ENCODE measurements around the gene SLC24A3.

Gene SLC24A3

GRCh38 chr20:19498756-19499155, 286.3 kb downstream of the SLC24A3 start:
- POLR2A ChIA-PET = no interaction called here
- CTCF ChIA-PET = no interaction called here
- no peak for TF ChIP-seq BHLHE40 (IDR thresholded peaks at IDR 0.05; ENCODE audit: borderline replicate concordance)
- no peak for TF ChIP-seq SUZ12 (IDR thresholded peaks at IDR 0.05)
- no peak for TF ChIP-seq LEF1 (IDR thresholded peaks at IDR 0.05; ENCODE audit: borderline replicate concordance)
- no peak for TF ChIP-seq ARNT (IDR thresholded peaks at IDR 0.05)
- TF ChIP-seq FOXM1 (IDR thresholded peaks at IDR 0.05; ENCODE audit: borderline replicate concordance) = no peak
- TF ChIP-seq ELF4 (IDR thresholded peaks at IDR 0.05) = no peak
- no peak for TF ChIP-seq TARDBP (IDR thresholded peaks at IDR 0.05)
- TF ChIP-seq CTBP1 (IDR thresholded peaks at IDR 0.05; ENCODE audit: borderline replicate concordance) = no peak
- TF ChIP-seq L3MBTL2 (conservative IDR thresholded peaks at IDR 0.05) = no peak
- no peak for TF ChIP-seq ZNF384 (IDR thresholded peaks at IDR 0.05)
- TF ChIP-seq NFRKB (IDR thresholded peaks at IDR 0.05) = no peak
- no peak for TF ChIP-seq FOXK2 (IDR thresholded peaks at IDR 0.05)
- TF ChIP-seq FOXA1 (IDR thresholded peaks at IDR 0.05) = no peak
- no peak for TF ChIP-seq HDGF (IDR thresholded peaks at IDR 0.05; ENCODE audit: borderline replicate concordance)
- no peak for TF ChIP-seq SP1 (IDR thresholded peaks at IDR 0.05)
- TF ChIP-seq, protein P1, sequence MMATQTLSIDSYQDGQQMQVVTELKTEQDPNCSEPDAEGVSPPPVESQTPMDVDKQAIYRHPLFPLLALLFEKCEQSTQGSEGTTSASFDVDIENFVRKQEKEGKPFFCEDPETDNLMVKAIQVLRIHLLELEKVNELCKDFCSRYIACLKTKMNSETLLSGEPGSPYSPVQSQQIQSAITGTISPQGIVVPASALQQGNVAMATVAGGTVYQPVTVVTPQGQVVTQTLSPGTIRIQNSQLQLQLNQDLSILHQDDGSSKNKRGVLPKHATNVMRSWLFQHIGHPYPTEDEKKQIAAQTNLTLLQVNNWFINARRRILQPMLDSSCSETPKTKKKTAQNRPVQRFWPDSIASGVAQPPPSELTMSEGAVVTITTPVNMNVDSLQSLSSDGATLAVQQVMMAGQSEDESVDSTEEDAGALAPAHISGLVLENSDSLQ (IDR thresholded peaks at IDR 0.05) = no peak
- DNase-seq (ENCODE audit: extremely low spot score) = no peak

- CTCF ChIA-PET = no interaction called here
- TF ChIP-seq LEF1 (IDR thresholded peaks at IDR 0.05; ENCODE audit: borderline replicate concordance) (no peak), FOXM1 (IDR thresholded peaks at IDR 0.05; ENCODE audit: borderline replicate concordance) (no peak), SUZ12 (IDR thresholded peaks at IDR 0.05) (no peak), ELF4 (IDR thresholded peaks at IDR 0.05) (no peak), FOXA1 (IDR thresholded peaks at IDR 0.05) (no peak), TARDBP (IDR thresholded peaks at IDR 0.05) (no peak), ARNT (IDR thresholded peaks at IDR 0.05) (no peak), HDGF (IDR thresholded peaks at IDR 0.05; ENCODE audit: borderline replicate concordance) (no peak), NFRKB (IDR thresholded peaks at IDR 0.05) (no peak)
- POLR2A ChIA-PET = no interaction called here
- no peak for DNase-seq (ENCODE audit: extremely low spot score)
Observed at GRCh38 chr20:19501476-19502115, 289.2 kb downstream of the SLC24A3 start.

- ChIA-PET CTCF (no interaction called here), POLR2A (no interaction called here)
- TF ChIP-seq TARDBP (IDR thresholded peaks at IDR 0.05) (no peak), LEF1 (IDR thresholded peaks at IDR 0.05; ENCODE audit: borderline replicate concordance) (no peak), FOXK2 (IDR thresholded peaks at IDR 0.05) (no peak), NFRKB (IDR thresholded peaks at IDR 0.05) (no peak), CTBP1 (IDR thresholded peaks at IDR 0.05; ENCODE audit: borderline replicate concordance) (no peak), BHLHE40 (IDR thresholded peaks at IDR 0.05; ENCODE audit: borderline replicate concordance) (no peak), SP1 (IDR thresholded peaks at IDR 0.05) (no peak), HDGF (IDR thresholded peaks at IDR 0.05; ENCODE audit: borderline replicate concordance) (no peak), FOXM1 (IDR thresholded peaks at IDR 0.05; ENCODE audit: borderline replicate concordance) (no peak), L3MBTL2 (conservative IDR thresholded peaks at IDR 0.05) (no peak), FOXA1 (IDR thresholded peaks at IDR 0.05) (no peak), ARNT (IDR thresholded peaks at IDR 0.05) (no peak), SUZ12 (IDR thresholded peaks at IDR 0.05) (no peak), ELF4 (IDR thresholded peaks at IDR 0.05) (no peak), ZNF384 (IDR thresholded peaks at IDR 0.05) (no peak)
- TF ChIP-seq, protein P1 (IDR thresholded peaks at IDR 0.05) = no peak
- DNase-seq (ENCODE audit: extremely low spot score) = no peak
Observed at GRCh38 chr20:19502169-19502568, 289.7 kb downstream of the SLC24A3 start.

- CTCF ChIA-PET = no interaction called here
Observed at GRCh38 chr20:19504251-19504650, 291.8 kb downstream of the SLC24A3 start.

DNA sequence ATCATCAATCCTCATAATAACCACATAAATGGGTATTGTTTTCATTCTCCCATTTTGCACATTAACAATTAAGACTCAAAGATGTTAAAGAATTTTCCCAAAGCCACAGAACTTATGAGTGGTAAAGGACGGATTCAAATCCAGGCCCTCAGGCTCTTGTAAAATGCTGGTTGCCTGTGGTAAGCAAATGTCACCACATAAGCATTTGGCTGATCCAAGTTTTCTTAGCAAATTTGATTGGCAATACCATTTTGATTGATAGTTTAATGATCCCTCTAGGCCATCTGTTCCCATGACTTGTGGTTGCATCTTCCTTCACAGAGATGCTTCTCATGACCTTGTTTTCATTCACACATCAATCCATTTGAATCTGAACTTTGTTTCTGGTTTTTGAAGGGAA, 293.6 kb downstream of the SLC24A3 start:
- no peak for TF ChIP-seq FOXK2 (IDR thresholded peaks at IDR 0.05)
- TF ChIP-seq BHLHE40 (IDR thresholded peaks at IDR 0.05; ENCODE audit: borderline replicate concordance) = no peak
- CTCF ChIA-PET = no interaction called here

More at GRCh38 chr20:19504251-19504650, 291.8 kb downstream of the SLC24A3 start:
- DNase-seq (ENCODE audit: extremely low spot score) = no peak
- TF ChIP-seq ZNF384 (IDR thresholded peaks at IDR 0.05) = no peak
- TF ChIP-seq, protein P1 (IDR thresholded peaks at IDR 0.05) = no peak
- no peak for TF ChIP-seq BHLHE40 (IDR thresholded peaks at IDR 0.05; ENCODE audit: borderline replicate concordance)
- TF ChIP-seq TARDBP (IDR thresholded peaks at IDR 0.05) = no peak
- TF ChIP-seq SP1 (IDR thresholded peaks at IDR 0.05) = no peak
- TF ChIP-seq ELF4 (IDR thresholded peaks at IDR 0.05) = no peak
- TF ChIP-seq FOXK2 (IDR thresholded peaks at IDR 0.05) = no peak
- no peak for TF ChIP-seq L3MBTL2 (conservative IDR thresholded peaks at IDR 0.05)
- TF ChIP-seq CTBP1 (IDR thresholded peaks at IDR 0.05; ENCODE audit: borderline replicate concordance) = no peak
- no peak for TF ChIP-seq ARNT (IDR thresholded peaks at IDR 0.05)
- no peak for TF ChIP-seq LEF1 (IDR thresholded peaks at IDR 0.05; ENCODE audit: borderline replicate concordance)
- no peak for TF ChIP-seq HDGF (IDR thresholded peaks at IDR 0.05; ENCODE audit: borderline replicate concordance)
- TF ChIP-seq FOXM1 (IDR thresholded peaks at IDR 0.05; ENCODE audit: borderline replicate concordance) = no peak
- no peak for TF ChIP-seq SUZ12 (IDR thresholded peaks at IDR 0.05)
- TF ChIP-seq FOXA1 (IDR thresholded peaks at IDR 0.05) = no peak
- TF ChIP-seq NFRKB (IDR thresholded peaks at IDR 0.05) = no peak
- POLR2A ChIA-PET = no interaction called here

DNA sequence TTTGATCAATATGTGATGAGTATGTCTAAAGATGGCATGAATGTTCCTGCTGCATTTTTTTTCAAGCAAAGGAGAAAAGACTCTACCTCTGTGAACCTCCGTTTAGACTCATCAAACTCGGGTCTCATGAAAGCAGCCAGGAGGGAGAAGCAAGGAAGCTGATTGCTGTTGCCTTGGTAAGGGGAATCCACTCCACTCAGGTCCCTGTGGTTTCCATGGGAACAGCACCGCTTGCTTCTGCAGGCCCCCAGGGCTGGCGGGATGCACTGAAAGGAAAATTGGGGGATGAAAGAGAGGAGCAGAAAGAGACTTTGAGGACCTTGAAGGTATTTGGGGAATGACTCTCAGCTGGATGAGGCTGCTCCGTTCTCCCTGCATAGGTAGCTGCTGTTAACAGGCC, 296.0 kb downstream of the SLC24A3 start:
- no peak for DNase-seq (ENCODE audit: extremely low spot score)
- POLR2A ChIA-PET = no interaction called here
- CTCF ChIA-PET = no interaction called here
- TF ChIP-seq TARDBP (IDR thresholded peaks at IDR 0.05) = no peak
- no peak for TF ChIP-seq L3MBTL2 (conservative IDR thresholded peaks at IDR 0.05)
- TF ChIP-seq ZNF384 (IDR thresholded peaks at IDR 0.05) = no peak
- TF ChIP-seq ELF4 (IDR thresholded peaks at IDR 0.05) = no peak
- TF ChIP-seq FOXM1 (IDR thresholded peaks at IDR 0.05; ENCODE audit: borderline replicate concordance) = no peak

More for the DNA sequence above, 293.6 kb downstream of the SLC24A3 start:
- POLR2A ChIA-PET = no interaction called here
- DNase-seq (ENCODE audit: extremely low spot score) = no peak
